NCI-H2171 treated with DMSO at 0.1 percent for 48 hours (cell line): Measurements from ENCODE around the gene CASP8AP2.
"Not testable (repeated sequence)": the region's sequence is repeated elsewhere in the genome, so short reads cannot be mapped to it uniquely, and the experiment has no call there.

ENCODE experiments used
- DNase-seq: peaks from one replicate; lab custom pipeline; 2025; lab: John Stamatoyannopoulos, UW

CASP8AP2 gene

DNA sequence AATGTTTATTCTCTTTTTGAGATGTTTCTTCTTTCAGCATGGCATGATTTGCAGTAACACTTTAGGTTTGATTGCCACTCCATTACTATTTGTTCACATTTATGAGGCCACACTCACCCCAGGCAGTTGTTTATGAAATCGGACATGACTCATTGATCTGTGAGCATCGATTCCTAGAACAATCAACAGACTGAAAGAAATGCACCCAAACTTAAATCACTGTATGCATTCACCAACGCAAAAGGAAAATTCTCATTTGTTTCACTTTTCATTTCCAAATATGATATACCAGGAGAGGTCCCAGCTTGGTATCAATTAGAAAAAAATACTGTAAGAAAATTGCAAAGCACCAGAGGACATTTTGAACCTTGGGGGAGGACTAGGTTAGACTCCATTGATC, 59.2 kb downstream of the CASP8AP2 start:
- DNase-seq = no peak

DNA sequence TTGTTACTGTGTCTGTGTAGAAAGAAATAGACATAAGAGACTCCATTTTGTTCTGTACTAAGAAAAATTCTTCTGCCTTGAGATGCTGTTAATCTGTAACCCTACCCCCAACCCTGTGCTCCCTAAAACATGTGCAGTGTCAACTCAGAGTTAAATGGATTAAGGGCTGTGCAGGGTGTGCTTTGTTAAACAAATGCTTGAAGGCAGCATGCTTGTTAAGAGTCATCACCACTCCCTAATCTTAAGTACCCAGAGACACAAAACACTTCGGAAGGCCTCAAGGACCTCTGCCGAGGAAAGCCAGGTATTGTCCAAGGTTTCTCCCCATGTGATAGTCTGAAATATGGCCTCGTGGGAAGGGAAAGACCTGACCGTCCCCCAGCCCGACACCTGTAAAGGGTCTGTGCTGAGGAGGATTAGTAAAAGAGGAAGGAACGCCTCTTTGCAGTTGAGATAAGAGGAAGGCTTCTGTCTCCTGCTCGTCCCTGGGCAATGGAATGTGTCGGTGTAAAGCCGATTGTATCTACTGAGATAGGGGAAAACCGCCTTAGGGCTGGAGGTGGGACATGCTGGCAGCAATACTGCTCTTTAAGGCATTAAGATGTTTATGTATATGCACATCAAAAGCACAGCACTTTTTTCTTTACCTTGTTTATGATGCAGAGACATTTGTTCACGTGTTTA, 61.3 kb downstream of the CASP8AP2 start:
- not testable (repeated sequence) for DNase-seq

DNA sequence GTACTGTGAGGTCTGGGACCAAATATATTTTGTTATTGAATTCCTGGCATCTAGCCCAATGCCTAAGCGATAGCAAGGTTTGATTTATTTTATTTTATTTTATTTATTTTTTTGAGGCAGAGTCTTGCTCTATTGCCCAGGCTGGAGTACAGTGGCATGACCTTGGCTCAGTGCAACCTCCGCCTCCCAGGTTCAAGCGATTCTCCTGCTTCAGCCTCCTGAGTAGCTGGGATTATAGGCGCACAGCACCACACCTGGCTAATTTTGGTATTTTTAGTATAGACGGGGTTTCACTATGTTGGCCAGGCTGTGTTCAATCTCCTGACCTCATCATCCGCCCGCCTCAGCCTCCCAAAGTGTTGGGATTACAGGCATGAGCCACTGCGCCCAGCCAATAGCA, 62.9 kb downstream of the CASP8AP2 start:
- DNase-seq = not testable (repeated sequence)

DNA sequence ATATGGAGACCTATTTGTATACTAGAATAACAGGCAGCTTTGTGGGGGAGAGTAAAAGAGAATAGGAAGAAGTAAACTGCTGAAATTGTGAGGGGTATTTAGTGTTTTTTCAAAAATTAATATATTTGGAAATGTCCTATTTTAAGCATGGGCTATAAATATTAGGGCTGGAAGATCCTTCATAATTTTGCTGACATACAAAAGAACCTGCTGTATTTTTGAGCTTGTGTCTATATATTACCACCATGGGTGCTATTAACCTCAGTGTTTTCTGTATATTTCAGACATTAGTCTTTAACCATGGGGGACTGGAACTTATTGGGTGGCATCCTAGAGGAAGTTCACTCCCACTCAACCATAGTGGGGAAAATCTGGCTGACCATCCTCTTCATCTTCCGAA, 64.5 kb downstream of the CASP8AP2 start, which contains the start of gene GJA10:
Gene GJA10, plus strand, starts transcription at position 301 of the 400 bp plus-strand sequence. Its CDS starts 0 bp downstream, at position 301.
- no peak for DNase-seq

DNA sequence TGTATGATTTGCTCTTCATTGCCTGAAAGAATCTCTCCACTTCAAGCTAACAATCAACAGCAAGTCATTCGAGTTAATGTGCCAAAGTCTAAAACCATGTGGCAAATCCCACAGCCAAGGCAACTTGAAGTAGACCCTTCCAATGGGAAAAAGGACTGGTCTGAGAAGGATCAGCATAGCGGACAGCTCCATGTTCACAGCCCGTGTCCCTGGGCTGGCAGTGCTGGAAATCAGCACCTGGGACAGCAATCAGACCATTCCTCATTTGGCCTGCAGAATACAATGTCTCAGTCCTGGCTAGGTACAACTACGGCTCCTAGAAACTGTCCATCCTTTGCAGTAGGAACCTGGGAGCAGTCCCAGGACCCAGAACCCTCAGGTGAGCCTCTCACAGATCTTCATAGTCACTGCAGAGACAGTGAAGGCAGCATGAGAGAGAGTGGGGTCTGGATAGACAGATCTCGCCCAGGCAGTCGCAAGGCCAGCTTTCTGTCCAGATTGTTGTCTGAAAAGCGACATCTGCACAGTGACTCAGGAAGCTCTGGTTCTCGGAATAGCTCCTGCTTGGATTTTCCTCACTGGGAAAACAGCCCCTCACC, 65.7 kb downstream of the CASP8AP2 start:
- DNase-seq = no peak

DNA sequence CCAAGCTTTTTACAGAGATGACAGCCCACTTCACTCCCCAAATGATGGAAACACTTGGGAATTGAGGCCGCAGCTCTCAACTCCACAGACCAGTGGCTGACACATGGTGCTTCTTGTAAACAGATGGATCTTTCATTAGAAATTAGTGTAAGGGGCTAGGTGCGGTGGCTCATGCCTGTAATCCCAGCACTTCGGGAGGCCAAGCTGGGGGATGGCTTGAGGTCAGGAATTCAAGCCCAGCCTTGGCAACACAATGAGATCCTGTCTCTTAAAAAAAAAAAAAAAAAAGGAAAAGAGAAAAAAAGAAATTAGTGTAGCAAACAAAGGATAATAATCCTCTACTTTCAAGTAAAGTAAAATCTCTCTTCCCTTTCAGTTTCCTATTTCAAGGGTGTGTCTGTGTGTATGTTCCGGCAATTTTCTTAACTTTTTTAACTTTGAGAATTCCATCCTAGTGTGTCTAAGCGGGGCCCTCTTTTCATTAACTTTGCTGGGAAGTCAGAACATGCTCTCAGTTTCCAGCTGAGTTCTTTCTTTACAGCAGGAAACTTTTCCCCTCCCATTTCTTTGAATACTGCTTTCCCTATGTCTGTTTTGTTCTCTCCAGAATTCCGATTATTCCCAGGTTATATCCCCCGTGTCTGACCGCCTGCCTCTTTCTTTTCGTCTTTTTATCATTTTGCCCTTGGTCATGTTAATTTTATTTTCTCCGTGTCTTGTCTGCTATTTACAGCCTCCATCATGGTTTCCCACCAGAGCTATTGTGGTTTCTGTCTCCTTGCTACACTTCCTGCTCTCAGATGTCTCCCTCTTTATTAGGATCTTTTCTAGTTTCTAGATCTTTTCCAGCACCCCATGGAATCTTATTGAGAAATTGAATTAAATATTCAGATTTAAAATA, 80.6 kb downstream of the CASP8AP2 start:
- DNase-seq = not testable (repeated sequence)

DNA sequence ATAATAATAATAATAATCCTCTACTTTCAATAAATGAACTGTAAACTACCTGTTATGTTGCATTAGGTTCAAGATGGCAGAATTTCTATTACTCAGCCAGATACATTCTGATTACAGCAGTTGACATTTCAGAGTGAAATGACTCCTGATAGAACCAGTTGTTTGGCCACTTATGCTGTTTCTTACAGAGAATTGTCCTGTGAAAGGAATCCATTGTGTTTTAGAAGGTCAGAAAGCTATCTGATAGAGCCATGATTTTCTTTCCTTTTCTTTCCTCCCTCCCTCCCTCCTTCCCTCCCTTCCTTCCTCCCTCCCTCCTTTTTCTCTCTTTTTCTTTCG, 81.2 kb downstream of the CASP8AP2 start:
- DNase-seq = no peak

DNA sequence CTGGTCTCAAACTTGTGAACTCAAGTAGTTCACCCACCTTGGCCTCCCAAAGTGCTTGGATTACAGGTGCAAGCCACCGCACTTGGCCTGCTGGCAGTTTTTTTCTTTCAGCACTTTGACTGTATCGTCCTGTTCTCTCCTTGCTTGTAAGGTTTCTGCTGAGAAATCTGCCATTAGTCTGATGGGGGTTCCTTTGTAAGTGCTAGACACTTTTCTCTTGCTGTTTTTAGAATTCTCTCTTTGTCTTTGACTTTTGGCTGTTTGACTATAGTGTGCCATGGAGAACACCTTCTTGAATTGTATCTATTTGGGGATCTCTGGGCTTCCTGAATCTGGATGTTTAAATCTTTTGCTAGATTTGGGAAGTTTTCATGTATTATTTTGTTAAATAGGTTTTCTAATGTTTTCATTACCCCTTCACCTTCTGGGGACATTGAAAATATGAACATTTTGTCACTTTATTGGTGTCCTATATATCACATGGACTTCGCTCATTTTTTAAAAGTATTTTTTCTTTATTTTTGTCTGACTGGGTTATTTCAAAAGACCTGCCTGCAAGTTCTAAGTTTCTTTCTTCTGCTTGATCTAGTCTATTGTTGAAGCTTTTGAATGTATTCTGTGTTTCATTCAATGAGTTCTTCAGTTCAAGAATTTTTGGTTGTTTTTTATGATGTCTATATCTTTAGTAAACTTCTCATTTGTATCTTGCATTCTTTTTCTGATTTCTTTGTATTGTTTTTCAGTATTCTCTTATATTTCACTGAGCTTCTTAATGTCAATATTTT, 86.6 kb downstream of the CASP8AP2 start:
- no peak for DNase-seq

DNA sequence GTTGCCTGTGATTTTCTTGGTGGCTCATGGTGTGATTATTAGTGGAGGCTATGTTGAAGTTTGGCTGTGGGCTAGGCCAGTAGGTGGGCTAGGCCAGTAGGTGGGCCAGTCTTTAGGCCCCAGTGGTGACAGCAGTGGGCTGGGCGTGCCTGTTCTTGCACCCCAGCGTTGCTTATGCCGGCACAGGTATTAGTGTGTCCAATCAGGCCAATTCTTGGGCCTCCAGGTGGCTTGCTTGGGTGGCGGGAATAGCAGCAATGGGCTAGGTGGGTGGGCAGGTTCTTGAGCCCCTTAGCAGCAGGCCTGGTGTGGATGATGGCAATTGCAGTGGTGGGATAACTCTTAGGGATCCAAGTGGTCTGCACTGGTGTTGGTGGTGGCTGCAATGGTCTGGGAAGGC, 87.5 kb downstream of the CASP8AP2 start:
- no peak for DNase-seq

DNA sequence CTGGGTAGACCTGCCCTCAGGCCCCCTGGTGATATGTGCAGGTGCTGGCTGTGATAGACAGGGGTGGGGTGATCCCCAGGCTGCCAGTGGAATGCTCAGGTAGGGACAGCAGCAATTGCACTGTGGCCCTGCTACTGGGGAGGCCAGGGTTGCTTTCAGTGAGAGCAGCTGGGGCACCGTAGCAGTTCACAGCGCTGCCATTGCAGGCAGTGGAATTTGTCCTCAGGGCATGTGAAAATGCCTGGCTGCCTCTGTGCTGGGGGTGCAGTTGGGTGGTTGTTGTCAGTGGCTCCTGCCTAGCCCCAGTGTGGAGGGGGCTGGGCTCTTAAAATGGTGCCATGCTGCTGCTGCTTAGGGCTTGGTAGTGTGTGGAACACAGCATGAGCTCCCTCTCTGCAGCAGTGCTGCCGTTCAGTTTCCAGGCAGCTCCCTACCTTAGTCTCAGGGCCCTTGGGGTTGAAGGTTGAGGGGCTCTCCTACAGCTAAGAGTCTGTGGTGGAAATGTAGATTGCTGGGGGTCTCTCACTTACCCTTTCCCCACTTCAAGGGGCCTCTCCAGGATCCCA, 88.2 kb downstream of the CASP8AP2 start:
- DNase-seq = no peak
